Stomach (tissue), 9 donors: ENCODE measurements around the gene PRICKLE2. TPM values are rescaled to one million over a fixed set of nuclear protein-coding genes. Genes with fewer than 3 reads are reported as not detected.
A peak's percentile ranks its signal among the peaks of the same experiment; 100 is the strongest.

ENCODE experiments used
- DNase-seq, 2 donors: peaks; one replicate each; pipeline versions ENCODE4 v3.0.0 to v3.0.0-alpha.2; 2013 to 2019
- H3K27ac ChIP-seq, 5 donors: fragments of 200-600 bp in 4 of 5; sonication (generic) in 4 of 5; one replicate each; pipeline ENCODE4 v1.5.1; 2013 to 2019; ENCODE audit warnings: mild to moderate bottlenecking in 1 of 5, moderate library complexity in 1 of 5
- H3K27me3 ChIP-seq, 3 donors: fragments of 200-600 bp; sonication (generic); one replicate each; pipeline ENCODE4 v1.5.1; 2017 to 2019; ENCODE audit warnings: mixed run types in 1 of 3
- H3K36me3 ChIP-seq, 4 donors: fragments of 200-600 bp; sonication (generic); 1 replicate in 3 of 4; 2 replicates in 1 of 4; pipeline ENCODE4 v1.5.1; 2016 to 2019
- H3K4me1 ChIP-seq, 4 donors: fragments of 200-600 bp; sonication (generic); one replicate each; pipeline ENCODE4 v1.5.1; 2016 to 2019
- H3K4me3 ChIP-seq, 4 donors: fragments of 200-600 bp; sonication (generic) in 3 of 4; one replicate each; pipeline ENCODE4 v1.5.1; 2016 to 2019; ENCODE audit warnings: mild to moderate bottlenecking in 1 of 4
- H3K9me3 ChIP-seq, 4 donors: fragments of 200-600 bp; sonication (generic); one replicate each; pipeline ENCODE4 v1.5.1; 2016 to 2019
- EP300 ChIP-seq: sonication (generic); formaldehyde crosslinking; IDR thresholded peaks from one replicate; pipeline ENCODE4 v1.6.1; 2017; ENCODE audit warnings: antibody characterized with exemption
- POLR2A ChIP-seq, 4 donors: fragments of 450-650 bp; IDR thresholded peaks; one replicate each; pipeline ENCODE4 v1.6.1; 2016; ENCODE audit warnings: antibody characterized with exemption in 4 of 4, control low read depth in 2 of 4, mild to moderate bottlenecking in 1 of 4, moderate library complexity in 1 of 4
- POLR2AphosphoS5 ChIP-seq, 3 donors: sonication (generic); formaldehyde crosslinking; IDR thresholded peaks; one replicate each; pipeline ENCODE4 v1.6.1; 2016; ENCODE audit warnings: antibody characterized with exemption in 3 of 3
- WGBS, 5 donors: extraction: QIAGEN DNeasy Blood & Tissue Kit in 3 of 5; methylation state at CpG; one replicate each; pipeline versions ENCODE4 v1.1.5 to v1.1.7; 2013 to 2018; 5-methylcytosine and 5-hydroxymethylcytosine counted together
- intact Hi-C: fragments of 100-400 bp; cut with DNase I; formaldehyde crosslinking; loops from one replicate; pipeline ENCODE4 v1.15.1; 2023; ENCODE audit warnings: low total_unique reads
- polyA plus RNA-seq, 3 donors: library from polyadenylated mRNA; stranded (reverse); fragments of 200-250 nt; gene quantifications; one replicate each; pipeline ENCODE4 v1.2.3, GENCODE V29; 2013
- total RNA-seq, 5 donors: library from RNA; depleted of rRNA; stranded (reverse); fragments of >200 nt; gene quantifications; one replicate each; pipeline versions ENCODE4 v1.1.0 to v1.2.3, GENCODE V29; 2014 to 2016
- TF ChIP-seq, protein P1 (sequence below), 7 experiments: fragments of 450-650 bp in 4 of 7; fragments of 200-600 bp in 3 of 7; sonication (generic) in 3 of 7; IDR thresholded peaks; one replicate each; pipeline ENCODE4 v1.5.1; 2016 to 2019; ENCODE audit warnings: antibody characterized with exemption in 7 of 7, control low read depth in 2 of 7, mild to moderate bottlenecking in 1 of 7
- donor health status: healthy with polysubstance abuse.
- donor health status: Bipolar disorder and iron deficiency.
- donor health status: healthy.

Gene PRICKLE2
- total and polyA plus RNA-seq, 8 donors = 3.7 to 59.1 (median 21.0) TPM

DNA sequence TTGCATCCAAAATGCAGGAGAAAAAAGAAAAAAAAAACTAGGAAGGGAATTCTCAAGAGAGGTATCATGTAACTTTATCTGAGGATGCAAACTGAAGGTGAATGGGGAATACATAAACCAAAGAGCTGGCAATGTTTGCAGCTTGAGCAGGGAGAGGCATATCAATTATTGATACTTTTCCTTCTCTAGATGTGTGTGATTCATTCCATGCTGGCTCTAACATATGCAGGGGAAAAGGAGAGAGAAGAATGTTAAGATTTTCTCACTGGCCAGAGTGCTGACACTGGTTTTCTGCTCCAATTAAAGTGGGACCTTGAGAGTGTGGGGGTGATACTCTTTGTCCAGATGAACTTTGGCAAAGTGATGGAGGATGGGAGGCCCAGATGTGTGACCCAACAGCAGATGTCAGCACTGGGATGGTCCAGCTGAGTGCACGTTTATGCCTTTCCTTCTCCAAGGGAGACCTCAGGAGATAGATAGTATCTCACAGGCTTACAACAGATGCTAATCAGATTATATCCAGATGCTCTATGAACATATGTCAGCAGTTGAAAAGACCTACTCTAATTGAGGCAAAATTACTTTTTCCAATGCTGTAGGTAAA, 152.0 kb downstream of the PRICKLE2 start:
- no peaks in the 10 kb centered on the region for H3K36me3 ChIP-seq
- H3K4me1 ChIP-seq = no peaks in the 10 kb centered on the region
- H3K27me3 ChIP-seq = no peaks in the 10 kb centered on the region
- TF ChIP-seq POLR2AphosphoS5 (IDR thresholded peaks at IDR 0.05) (no peak), POLR2A (IDR thresholded peaks at IDR 0.05) (no peak), EP300 (no peak)
- TF ChIP-seq, protein P1, sequence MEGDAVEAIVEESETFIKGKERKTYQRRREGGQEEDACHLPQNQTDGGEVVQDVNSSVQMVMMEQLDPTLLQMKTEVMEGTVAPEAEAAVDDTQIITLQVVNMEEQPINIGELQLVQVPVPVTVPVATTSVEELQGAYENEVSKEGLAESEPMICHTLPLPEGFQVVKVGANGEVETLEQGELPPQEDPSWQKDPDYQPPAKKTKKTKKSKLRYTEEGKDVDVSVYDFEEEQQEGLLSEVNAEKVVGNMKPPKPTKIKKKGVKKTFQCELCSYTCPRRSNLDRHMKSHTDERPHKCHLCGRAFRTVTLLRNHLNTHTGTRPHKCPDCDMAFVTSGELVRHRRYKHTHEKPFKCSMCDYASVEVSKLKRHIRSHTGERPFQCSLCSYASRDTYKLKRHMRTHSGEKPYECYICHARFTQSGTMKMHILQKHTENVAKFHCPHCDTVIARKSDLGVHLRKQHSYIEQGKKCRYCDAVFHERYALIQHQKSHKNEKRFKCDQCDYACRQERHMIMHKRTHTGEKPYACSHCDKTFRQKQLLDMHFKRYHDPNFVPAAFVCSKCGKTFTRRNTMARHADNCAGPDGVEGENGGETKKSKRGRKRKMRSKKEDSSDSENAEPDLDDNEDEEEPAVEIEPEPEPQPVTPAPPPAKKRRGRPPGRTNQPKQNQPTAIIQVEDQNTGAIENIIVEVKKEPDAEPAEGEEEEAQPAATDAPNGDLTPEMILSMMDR (IDR thresholded peaks at IDR 0.05) = no peak
- intact Hi-C loops = no loop called here
- DNase-seq = peak in 1 of 2 donors; percentile 66
- H3K9me3 ChIP-seq = no peaks in the 10 kb centered on the region
- 4 to 28% (median 14%) methylated on average over 1 of the region's 1 CpG for WGBS, 5 donors
- H3K4me3 ChIP-seq = no peak overlapping the region
- no peak overlapping the region for H3K27ac ChIP-seq

DNA sequence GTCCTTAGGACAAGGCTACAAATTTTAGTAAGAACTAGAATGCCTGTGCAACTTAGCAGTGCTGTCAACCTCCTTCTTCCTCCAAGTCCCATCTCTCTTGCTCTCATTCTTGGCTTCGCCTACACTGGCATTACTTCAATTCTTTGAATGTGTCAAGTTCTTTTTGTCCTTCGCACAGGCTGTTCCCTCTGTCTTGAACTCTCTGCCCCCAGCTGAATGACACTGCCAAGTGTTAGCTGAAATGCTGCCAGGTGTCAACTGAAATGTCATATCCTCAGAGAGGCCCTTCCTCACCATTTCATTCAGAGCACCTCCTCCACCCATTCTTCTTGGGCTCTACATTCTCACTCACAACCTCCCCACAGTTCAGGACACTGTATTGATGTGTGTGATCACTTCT, 153.1 kb downstream of the PRICKLE2 start:
- Histone ChIP-seq H3K27me3 (no peaks in the 10 kb centered on the region), H3K27ac (no peak overlapping the region), H3K4me3 (no peak overlapping the region), H3K36me3 (no peaks in the 10 kb centered on the region), H3K9me3 (no peaks in the 10 kb centered on the region), H3K4me1 (no peaks in the 10 kb centered on the region)
- WGBS, 5 donors = 70 to 90% (median 88%) methylated on average over 2 of the region's 2 CpGs
- DNase-seq = no peak
- TF ChIP-seq EP300 (no peak), POLR2AphosphoS5 (IDR thresholded peaks at IDR 0.05) (no peak), POLR2A (IDR thresholded peaks at IDR 0.05) (no peak)
- TF ChIP-seq, protein P1 (IDR thresholded peaks at IDR 0.05) = no peak
- intact Hi-C loops = no loop called here

DNA sequence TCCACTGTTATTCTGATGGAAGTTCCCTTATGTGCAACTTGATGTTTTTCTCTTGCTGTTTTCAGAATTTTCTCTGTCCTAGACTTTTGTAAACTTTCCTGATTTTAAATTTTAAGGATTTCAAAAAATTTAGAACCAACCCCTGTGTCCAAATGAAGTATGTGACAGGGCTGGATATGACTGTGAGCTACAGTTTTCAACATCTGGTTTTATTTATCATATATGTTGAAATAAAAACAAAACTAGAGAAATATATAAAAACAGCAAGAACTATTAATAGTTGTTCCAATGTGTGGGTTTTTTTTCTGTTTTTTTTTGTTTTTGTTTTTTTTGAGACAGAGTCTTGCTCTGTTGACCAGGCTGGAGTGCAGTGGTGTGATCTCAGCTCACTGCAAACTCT, 154.6 kb downstream of the PRICKLE2 start:
- intact Hi-C loops = no loop called here
- no peaks in the 10 kb centered on the region for H3K9me3 ChIP-seq
- H3K36me3 ChIP-seq = no peaks in the 10 kb centered on the region
- H3K27ac ChIP-seq = no peak overlapping the region
- DNase-seq = no peak
- no peaks in the 10 kb centered on the region for H3K4me1 ChIP-seq
- no peaks in the 10 kb centered on the region for H3K27me3 ChIP-seq
- no peak overlapping the region for H3K4me3 ChIP-seq
- TF ChIP-seq, protein P1 (IDR thresholded peaks at IDR 0.05) = no peak
- no peak for TF ChIP-seq POLR2A (IDR thresholded peaks at IDR 0.05)
- TF ChIP-seq POLR2AphosphoS5 (IDR thresholded peaks at IDR 0.05) = no peak
- no peak for TF ChIP-seq EP300

DNA sequence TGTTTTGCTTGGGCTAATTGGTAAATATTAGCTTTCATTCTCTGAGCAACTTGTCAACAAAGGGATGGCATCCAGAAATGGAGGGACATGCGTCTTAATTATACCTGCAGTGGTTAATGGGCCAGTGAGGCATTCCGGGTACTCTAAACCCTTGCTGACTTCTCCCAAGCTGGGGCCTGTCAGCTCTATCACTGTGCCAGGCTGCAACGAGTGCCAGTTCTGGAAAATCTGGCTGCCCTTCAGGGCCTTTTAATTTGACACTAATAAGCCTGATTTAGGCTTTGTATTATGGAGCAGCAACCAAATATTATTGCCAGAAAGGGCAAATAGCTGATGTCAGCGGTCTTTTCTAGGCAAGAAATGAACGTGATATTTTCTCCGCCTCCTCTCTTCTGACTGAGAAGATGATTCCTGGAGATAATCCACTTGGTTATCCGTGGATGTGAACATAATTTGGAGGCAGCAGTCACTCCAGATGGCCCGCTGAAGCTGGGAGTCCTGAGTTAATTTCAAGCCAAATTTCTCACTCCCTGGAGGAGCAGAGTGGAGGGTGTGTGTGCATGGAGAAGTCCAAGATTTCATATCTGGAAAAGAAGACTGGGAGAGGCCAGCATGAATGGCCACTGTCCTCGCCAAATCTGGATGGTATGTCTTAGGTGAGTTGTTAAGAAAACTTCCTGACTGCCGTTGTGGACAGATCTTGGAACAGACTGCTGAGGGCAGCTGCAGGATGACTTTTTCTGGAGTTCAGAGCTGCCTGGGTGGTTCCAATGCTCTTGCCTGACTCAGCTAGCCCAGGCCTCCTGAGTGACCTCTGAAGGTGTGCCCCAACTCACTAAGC, 157.5 kb downstream of the PRICKLE2 start:
- Histone ChIP-seq H3K9me3 (no peaks in the 10 kb centered on the region), H3K27ac (no peak overlapping the region), H3K27me3 (no peaks in the 10 kb centered on the region), H3K36me3 (no peaks in the 10 kb centered on the region), H3K4me1 (no peaks in the 10 kb centered on the region), H3K4me3 (no peak overlapping the region)
- TF ChIP-seq, protein P1 (IDR thresholded peaks at IDR 0.05) = no peak
- no peak for TF ChIP-seq POLR2AphosphoS5 (IDR thresholded peaks at IDR 0.05)
- intact Hi-C loops = no loop called here
- 48 to 63% (median 56%) methylated on average over 10 of the region's 10 CpGs for WGBS, 5 donors
- DNase-seq = peak in 1 of 2 donors; percentile 28
